Measurements from ENCODE around the gene CALM1.

Gene CALM1

DNA sequence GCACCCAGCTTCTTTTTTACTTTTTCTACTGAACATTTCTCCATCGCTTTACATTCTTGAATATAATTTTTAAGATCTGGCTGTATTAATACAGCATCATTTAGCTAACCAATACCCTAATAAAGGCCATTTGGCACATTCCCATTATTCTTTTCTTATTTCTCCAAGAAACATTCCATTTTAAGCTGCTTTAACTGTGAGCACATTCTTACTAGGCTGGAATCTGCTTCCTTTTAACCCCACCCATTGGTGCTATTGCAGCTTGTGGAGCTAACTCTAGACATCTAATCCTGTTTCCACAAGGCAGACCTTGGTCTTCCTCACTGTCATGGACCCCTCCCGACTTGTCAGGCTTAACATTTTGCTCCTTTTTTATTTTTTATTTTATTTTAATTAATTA lies 15.2 kb downstream of the CALM1 start:
- DNase-seq = no peak

DNA sequence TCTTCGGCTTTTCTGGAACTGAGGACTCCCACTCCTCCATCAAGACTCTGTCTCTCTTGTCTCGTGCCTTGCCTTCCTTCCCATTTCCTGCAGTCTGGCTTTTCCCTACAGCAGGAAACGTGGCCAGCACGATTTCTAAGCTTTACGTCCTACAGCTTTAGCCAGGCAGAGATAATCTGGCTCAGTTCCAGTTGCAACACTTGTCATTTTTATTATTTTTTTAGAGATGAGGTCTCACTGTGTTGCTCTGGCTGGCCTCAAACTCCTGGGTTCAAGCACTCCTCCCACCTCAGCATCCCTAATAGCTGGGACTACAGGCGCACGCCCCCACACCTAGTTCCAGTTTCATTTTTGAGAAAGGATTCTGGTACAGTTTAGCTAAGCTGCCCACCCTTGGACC lies 19.9 kb downstream of the CALM1 start:
- no peak for DNase-seq

DNA sequence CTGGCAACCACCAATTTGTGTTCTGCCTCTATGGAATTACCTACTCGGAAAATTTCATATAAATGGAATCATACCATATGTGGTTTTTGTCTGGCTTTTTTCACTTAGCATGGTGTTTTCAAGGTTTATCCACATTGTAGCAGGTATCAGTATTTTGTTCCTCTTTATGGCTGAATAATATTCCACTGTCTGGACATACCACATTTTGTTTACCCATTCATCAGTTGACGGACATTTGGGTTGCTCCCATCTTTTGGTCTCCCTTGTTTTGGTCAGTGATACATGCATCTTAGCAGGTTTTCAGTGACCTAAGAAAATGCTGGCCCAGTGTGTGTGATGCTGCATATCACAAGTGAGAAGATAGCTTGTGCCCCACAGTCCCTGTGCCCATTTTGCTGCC lies 21.2 kb downstream of the CALM1 start:
- no peak for DNase-seq

DNA sequence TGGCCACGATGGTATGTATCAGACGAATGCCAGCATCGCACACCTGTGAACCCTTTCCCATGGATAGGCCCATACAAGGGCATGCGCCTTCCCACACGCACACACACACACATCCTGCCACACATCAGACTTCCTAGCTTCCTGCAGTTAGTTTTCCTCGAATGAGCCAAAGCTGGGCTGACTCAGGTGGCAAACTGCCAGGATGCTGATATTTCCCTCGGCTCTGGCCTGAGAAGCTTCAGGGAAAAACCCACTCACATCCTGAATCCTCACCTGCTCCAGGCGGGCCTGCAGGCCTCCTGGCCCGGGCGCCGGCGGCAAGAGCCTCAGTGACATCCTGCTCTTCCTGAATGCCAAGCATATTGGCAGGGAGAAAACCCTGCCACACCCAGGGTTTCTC lies 22.4 kb downstream of the CALM1 start:
- no peak for DNase-seq

DNA sequence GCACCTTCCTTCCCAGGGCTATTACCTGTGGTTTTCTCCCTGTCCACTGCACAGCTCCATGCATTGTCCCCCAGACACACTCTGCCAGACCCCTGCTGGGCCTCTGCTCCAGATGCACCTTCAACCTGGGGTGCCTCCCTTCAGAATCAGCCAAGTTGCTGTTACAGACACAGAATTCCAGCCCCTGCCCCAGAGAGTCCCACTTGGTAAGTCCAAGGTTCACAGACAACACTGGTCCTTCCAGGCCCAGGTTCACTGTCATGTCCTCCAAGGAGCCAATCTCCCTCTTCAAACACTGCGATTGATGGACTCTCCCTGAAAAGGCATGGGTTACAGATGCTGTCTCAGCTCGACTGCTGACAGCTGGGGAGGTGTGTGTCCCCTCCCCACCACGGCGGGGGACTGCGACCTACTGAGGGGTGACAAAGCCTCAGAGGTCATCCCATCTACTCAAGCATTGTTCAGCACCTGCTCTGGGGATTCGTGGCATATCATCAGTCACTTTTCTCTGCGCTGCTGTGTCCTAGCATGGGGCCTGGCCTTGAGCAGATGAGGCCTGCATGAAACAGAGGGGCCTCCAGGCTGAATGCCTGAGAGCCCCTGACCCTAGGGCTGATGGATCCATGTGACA lies 24.3 kb downstream of the CALM1 start:
- DNase-seq = no peak

DNA sequence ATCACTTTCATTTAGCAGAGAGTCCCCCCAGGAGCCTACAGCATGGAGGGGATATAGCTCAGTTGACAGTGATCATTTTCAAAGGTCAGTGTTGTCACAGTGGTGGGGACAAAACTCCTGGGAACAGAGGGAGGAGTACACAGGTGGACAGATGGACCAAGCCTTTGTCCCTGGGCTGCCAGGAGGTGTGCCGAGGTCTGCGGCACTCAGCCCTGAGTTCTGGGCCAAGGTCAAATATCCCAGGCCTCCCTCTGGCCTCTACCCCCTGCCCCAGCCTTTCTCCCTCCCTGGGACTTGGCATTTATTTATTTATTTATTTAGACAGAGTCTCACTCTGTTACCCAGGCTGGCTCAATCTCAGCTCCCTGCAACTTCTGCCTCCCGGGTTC lies 24.8 kb downstream of the CALM1 start:
- DNase-seq = no peak

DNA sequence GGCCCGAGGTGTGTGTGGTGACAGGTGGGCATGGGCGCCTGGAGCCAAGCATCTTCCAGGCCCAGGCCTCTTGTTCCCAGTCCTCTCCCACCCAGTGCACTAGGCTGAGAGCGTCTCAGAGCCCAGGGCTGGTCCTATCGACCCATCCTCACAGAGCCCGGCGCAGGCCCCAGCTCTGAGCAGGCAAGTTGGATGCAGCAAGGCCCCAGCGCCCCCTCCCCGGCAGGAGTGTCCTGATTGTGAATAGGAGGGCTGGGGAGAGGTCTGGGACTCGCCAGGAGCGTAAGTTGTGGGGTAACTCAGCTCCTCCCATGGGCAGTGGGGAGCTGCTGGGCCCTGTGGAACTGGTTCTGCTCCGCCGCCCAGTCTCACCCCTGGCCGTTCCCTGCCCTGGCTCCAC lies 26.3 kb downstream of the CALM1 start:
- DNase-seq = no peak

DNA sequence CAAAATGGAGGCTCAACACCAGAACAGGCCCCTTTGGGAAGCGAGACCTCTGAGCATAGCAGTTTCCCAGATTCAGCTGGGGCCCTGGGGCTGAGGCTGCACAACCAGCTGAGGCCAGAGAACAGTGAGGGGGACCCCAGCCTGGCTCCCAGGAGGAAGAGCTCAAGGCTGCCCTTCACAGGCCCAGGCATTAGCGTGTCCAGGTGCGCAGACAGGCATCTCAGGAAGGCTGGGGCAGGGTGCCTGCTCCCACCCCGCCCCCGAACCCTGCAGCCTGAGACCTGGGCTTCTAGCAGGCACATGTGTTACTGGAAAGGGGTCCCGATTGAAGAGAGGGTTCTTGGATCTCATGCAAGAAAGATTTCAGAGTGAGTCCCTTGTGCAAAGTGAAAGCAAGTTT lies 27.2 kb downstream of the CALM1 start:
- DNase-seq = no peak

DNA sequence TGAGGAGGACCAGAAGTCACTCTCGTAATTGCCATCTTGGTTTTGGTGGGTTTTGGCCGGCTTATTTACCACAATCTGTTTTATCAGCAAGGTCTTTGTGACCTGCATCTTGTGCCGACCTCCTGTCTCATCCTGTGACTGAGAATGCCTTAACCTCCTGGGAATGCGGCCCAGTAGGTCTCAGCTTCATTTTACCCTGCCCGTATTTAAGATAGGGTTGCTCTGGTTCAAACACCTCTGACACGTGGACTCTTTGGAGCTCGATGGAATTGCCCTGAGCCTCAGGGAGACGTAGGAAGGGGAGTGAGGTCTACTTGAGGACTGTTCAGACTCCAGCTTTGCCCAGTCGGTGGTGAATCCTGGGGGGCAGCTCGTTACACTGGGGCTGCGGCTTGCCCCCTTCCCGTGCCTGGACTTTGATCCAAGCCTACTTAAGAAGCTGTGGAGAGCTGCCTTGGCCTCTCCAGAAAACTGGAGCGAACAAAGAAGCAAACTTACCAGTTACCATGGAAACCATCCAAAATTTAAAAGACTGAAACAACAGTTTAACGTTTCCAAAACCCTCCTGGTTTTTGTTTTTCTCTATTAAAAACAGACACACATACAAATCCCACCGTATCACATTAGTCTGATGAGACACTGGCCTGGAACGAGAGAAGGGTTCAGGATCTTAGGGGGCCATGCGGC lies 28.0 kb downstream of the CALM1 start:
- DNase-seq = no peak

DNA sequence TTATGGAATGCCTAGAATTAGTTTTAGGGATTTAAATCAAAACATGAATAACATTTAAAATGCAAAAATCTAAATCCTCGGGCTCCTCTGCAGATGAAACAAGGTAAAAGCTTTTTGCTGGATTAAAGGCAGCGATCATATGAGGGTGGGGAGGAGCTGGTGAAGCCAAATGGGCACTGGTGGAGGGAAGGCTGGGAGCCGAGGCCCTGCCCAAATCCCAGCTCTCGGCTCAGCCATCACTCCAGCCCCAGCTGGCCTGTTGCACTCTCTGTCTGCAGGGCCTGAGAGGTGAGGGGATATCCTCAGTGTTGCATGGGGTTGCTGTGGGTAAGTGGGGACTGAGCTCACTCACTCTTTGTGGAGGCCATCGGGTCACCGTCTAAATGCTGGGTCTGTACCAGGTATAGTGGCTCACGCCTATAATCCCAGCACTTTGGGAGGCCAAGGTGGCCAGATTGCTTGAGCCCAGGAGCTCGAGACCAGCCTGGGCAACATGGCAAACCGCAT lies 28.6 kb downstream of the CALM1 start:
- no peak for DNase-seq

DNA sequence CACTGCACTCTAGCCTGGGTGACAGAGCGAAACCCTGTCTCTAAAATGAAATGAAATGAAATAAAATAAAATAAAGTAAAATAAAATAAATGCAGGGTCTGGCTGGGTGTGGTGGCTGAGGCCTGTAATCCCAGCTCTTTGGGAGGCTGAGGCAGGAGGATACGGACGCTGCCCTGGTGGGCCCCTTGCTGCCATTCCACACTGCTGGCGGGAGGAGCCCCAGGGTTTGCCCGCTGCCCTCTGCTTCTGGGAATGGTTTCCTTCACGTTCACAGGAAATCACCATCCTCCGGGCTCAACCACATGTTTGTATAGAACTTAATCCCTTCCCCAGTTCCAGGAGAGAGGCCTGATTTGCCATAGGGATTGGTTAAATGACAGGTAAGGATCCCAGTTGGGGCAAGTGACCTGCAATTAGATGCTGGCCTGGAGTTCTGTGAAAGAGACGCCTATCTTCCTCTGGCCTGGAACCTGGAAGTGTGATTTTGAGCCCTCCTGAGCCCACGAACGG lies 29.3 kb downstream of the CALM1 start:
- no peak for DNase-seq

DNA sequence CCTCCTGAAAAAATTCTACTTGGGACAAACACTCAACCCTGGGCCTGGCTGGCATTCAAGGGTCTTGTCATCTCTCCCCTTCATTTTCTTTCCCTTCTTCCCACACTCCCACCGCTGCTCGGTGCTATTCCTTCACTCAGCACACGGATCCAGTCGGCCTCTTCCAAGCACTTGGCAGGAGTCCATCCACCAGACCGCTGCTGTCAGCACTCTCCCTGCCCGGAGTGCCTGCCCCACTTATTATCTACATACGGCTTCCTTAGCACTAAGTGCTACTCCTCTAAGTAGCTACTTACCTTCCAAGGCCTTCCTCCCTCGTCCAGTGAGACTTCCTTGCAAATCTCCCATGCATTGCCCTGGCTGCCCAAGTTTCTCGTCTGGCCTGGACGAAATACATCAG lies 29.8 kb downstream of the CALM1 start:
- DNase-seq = no peak

DNA sequence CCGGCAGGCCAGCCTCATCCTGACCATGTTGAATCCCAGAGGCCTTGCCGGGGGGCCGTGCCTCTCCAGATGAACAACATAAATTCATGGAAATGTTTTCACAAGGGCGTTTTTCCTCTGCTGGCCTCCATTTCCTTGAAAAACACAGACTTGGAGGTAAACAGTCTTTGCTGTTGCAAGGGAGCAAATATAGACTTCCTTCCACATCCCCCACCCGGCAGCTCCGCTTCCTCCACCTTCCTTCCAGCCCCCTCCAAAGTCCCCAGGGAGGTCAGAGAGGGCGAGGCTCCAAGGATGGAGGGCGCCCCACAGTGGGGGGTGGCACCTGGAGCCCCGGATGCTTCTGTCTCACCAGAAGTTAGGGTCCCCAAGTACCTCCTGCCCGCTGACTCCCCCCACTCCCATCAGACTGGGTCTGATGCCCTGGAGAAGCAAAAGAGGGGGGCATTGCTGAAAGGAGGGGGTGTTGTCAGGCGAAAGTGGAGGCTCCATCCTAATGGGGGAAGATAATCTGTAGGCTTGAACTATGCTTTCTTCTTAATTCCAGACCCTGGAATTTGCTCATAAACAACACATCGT lies 31.1 kb downstream of the CALM1 start:
- no peak for DNase-seq

DNA sequence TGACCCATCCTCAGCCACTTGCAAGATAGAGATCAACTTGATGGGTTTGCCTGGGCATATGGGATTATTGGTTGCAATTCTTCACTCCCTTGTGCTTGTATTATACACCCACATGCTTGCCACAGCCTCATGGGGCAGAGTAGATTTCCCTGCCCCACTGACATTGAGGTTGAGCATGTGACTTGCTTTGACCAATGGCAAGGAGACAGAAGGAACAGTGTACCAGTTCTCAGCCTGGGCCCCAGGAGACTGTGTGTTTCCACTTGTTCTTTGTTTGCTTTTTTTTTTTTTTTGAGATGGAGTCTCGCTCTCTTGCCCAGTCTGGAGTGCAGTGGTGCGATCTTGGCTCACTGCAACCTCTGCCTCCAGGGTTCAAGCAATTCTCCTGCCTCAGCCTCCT lies 31.8 kb downstream of the CALM1 start:
- no peak for DNase-seq

DNA sequence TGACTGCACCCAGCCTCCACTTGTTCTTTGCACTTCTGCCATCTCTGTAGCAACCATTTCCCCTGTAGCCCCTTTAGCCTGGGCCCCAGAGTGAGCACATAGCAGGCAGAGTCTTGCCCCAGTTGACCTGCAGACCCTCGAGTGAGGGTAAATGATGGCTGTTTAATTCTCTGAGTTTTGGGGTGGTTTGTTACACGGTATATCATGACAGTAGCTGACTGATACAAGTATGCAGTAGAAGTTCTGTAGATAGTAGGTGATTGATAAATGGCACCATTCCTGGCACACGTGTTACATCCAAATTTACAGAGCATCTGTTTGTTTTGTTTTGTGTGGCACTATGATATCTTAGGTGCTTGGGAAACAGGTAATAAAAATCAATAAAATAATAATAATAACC lies 32.4 kb downstream of the CALM1 start:
- DNase-seq = no peak

DNA sequence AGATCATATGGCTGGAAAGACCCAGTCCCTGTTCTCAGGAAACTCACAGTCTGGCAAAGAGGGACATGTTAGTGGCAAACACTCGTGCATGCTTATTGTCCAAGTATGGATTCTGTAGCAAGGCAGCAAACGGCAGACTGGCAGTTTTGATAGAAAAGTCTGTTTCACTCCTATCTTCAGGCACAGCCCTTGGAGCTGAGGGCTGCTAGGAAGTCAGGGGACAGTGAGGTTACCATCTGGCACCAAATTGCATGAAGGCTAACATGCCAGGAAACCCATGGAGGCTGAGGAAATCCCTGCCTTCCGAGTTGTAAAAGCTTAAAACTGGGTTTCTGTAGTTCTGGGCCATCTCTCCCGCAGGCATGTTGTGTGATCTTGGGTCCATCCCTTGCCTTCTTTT lies 32.9 kb downstream of the CALM1 start:
- no peak for DNase-seq

DNA sequence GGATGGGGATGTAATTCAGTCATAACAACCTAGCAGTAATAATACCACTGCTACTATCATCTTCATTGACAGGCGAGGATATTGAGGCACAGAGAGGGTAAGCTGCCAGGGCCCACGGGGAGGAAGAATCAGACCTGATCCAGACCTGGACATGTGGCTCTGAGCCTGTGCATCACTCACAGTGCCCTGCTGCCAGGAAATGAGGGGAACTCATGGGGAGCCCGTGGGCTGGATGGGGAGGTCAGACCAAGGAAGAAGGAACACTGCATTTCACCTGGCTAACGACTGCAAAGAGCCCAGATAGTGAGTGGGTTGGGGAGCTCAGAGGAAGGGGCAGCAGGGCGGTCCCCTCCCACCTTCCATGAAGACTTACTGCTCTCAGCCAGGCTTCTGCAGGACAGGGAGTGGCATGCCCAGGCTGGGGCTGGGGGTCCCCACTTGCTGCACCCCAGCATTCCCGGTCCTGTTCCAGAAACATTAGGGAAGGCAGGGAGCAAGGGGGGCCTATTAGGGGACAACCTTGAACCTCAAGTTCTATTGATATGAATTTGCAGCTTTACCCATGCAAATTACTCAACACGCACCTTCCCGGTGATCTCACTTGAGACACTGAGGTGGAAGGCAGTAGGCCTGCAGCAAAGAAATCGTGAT lies 37.7 kb downstream of the CALM1 start:
- no peak for DNase-seq

DNA sequence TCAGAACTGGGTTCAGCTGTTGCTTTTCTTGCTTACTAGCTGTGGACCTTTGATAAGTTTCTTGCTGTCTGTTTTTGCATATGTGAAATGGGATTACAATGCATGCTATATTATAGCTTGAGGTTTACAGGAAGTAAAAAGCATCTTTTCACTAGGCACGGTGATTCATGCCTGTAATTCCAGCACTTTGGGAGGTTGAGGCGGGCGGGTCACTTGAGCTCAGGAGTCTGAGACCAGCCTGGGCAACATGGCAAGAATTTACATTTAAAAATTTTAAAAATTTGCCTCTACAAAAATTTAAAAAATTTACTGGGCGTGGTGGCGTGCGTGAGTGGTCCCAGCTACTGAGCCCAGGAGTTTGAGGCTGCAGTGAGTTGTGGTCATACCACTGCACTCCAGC lies 42.0 kb downstream of the CALM1 start:
- no peak for DNase-seq

DNA sequence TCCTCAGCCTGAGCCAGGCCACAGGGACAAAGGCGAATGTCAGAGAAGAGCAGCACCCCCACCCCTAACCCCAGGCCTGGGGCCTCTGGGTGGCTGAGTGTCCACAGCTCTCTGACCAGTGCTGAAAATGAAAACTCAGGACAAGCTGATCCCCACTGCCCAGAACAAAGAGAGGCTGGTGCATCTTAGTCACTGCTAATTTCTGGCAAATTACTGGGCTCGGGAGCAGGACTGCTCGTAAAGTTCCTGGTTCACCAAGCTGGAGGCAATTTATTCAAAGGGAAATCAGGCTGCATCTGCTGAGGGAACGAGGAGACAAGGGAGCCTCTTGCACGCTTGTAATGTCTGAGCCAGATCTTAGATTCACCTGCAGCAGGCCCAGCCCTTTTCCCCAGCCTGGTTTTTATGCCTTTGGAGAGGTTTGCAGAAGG lies 43.2 kb downstream of the CALM1 start:
- no peak for DNase-seq

DNA sequence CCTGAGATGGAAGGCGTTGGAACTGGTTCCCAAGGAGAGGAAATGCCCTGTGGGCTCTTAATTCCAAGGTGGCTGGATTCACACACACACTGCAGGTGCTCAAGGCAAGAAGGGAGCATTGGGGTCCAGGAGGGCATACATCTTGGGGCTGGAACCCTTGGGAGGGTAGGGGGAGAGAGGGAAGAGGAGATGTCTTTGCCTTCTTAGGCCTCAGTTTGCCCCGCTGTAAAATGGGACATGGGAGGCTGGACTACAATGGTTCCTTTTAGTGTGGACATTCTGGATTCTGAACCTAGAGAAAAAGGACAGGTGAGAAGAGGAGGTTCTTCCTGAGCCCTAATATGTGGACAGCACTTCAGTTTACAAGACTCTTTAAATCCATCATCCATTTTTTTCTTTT lies 43.8 kb downstream of the CALM1 start:
- no peak for DNase-seq

DNA sequence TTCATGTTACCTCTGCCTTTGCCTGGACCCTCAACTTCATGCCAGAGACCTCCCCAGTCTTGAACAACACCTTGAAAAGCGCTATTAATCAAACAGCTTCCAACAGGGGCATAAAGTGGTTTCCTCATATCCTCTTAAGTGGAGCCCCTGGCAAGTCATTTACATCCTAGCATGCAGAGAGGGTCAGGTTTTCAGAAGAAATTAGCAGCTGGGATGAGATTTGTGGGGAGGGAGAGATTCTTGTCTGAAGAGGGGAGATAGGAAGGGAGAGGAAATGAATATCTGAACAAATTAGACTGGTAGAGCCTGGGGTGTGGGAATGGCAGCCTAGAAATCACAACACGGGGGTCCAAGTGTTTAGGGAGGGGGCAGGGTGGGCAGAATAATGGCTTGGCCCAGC lies 45.6 kb downstream of the CALM1 start:
- no peak for DNase-seq

DNA sequence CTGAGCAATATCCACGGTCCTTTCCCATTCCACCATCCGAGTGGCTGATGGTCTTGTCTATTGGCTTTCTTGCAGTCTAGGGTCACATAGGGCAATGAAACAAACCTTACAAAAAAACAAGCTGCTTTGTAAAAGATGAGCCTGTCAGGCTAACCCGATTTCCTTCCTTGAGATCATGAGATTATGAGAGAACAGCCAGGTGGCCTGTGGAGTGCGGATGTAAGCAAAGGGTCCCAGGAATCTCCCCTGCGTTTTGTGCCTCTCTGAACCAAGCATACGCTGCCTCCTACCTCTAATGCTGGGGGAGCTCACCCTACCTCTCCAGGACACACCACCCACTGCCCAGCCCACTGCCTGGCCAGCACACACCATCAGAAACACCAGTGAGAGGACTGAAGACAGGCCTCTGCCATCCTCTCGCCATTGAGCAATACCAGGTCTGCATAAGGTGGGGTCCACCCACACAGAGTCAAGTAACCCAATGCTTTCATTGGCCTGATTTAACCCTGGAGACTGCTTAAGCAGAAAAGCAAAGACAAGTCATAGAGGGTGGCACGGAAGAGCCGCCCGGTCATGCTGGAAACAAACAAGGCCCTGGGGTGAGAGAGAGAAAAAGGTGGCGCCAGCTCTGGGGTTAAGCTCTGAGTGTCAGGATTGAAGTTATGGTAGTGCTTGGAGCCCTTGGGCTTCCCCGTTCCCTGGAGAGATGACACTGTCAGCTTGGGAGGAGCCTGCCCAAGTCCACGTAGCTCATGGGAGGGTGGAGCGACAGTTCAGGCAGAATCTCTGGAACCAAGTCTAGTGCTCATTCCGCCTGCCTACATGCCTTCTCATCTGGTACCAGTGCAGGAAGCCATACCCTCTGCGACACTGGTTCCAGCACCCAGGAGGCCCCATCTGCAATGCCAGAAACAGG lies 46.6 kb downstream of the CALM1 start:
- no peak for DNase-seq

Data from AML-193 (cell line).